ENCODE measurements around the gene LTB4R.
"Not testable (repeated sequence)": the region's sequence is repeated elsewhere in the genome, so short reads cannot be mapped to it uniquely, and the experiment has no call there.

The LTB4R gene

DNA sequence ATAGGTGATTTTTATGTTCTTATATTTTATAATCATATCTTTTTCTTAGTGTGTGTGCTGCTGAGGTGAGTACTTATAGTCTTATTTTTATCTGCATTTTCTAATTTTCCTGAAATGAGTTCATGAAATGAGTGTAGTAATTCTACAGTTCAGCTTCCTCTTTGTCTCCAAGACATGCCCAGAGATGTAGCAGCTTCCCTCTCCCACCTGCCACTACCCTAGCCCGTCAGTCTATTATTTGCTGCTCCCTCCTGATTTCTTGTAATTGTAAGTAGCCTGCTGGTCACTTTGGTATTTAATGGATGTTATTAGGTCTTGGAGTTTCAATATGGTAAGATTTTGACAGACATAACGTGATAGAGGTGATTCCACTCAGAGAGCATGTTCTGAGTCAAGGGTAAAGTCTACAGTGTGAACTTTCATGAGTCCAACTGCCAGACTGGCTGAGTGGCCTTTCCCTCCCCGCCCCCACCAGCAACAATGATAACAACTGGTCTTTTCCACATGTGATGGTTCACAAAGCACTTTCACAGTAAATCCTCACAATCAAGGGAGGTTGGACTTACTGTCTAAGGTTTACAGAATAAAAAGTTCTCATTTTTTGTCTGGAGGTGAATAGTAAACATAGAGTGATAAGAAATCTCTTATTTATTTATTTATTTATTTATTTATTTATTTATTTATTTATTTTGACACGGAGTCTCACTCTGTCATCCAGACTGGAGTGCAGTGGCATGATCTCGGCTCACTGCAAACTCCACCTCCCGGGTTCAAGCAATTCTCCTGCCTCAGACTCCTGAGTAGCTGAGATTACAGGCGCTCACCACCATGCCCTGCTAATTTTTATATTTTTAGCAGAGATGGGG, 32.7 kb downstream of the LTB4R start:
- DNase-seq (ENCODE audit: low spot score) = no peak

DNA sequence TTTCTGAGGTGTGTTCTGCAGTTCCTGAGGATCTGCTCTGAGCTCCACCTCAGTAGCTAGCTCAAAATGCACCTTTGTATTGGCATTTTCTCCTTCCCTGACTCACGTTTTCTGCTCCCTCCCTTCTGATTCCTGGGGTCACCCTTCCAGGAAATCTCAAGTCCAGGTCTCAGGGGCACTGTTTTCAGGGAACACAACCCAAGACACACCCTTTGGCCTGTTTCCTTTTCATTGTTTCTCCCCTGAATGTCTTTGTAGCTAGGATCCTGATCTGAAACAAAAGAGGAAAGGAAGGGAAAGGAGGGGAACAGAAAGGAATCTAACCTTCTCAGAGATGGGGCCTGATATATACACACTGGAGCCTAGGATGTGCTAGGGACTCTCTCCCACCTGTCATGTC, 35.8 kb downstream of the LTB4R start:
- DNase-seq (ENCODE audit: low spot score) = no peak

DNA sequence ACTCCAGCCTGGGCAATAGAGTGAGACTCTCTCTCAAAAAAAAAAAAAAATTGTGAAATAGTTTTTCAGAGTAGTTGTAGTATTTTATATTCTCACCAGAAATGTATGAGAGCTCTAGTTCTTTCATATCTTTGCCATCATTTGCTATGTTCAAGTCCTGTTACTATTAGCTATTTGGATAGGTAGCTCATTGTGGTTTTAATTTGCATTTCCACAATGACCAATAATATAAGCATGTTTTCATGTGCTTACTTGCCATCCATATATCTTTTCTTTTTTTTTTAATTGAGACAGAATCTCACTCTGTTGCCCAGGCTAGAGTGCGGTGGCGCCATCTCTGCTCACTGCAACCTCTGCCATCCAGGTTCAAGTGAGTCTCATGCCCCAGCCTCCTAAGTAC, 36.9 kb downstream of the LTB4R start:
- no peak for DNase-seq (ENCODE audit: low spot score)

DNA sequence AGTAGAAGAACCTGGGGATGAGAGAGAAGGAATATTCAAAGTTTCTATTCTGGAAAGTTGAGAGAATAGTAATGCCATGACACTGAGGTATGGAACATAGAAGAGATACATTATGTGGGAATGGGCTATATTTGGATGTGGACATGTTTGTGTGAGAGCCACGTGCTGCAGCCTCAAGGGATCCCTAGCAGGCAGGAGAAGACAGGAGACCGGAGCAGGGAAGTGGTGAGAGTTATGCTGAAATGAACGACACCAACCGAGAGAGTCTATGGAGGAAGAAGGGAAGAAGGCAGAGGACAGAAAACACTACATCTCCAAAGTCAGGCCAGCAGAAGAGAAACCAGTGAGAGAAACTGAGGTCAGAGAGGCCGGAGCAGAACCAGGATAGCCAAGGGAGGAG, 38.4 kb downstream of the LTB4R start:
- DNase-seq (ENCODE audit: low spot score) = no peak

DNA sequence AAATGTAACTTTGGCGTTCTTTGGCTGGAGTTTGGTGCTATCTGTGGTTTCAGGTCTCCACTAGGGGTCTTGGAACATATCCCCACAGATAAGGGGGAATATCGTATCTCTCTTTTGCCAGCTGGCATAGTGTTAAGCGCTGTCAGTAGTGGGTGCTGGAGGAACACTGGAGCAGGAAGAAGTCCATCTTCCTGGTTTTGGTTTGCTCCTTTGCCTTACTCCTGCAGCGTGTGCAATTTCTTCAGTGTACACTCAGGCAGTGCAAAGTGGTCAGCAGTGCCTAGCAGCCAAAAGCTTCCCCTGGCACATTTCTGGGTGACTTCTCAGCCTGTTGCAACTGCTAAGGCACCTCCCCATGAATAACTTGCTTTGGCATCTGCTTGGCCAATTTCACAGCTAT, 40.2 kb downstream of the LTB4R start:
- no peak for DNase-seq (ENCODE audit: low spot score)

DNA sequence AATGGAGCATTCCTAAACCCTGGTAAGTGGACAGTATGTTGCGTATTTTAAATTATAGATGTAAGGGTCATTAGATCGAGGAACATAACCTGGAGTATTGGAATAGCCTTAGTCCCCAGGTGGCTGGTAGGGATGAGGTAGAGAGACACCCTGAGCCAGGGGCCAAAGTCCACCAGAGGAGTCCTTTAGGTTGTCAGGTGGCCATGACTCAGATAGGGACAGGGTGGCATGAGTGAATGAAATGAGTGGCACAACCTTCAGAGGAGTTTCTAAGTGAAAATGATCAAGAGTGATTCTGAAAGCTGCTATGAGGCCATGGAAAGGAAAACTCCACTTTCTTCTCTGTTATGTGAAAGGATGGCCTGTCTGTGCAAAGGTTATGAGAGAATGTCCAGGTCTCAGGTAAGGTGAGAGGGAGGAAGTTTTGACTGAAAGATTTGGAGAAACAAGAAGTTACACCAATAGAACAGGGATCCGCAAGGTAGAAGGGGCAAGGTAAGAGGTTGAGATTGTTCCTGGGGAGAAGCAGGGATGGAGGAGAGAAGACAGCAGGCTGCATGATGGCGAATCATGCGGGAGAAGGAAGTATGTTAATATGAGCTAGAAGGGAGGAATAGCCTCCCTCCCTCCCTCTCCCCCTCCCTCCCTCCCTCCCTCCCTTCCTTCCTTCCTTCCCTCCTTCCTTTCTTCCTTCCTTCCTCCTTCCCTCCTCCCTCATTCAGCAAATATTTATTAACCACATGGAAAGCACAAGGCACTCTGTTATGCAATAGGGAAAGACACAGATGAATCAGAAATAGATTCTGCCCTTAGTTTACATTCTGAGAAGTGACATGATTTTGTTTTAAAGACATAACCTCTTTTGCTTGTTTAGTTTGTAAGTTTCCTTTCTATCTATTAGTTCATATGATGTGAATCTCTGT, 42.5 kb downstream of the LTB4R start:
- DNase-seq (ENCODE audit: low spot score) = no peak

DNA sequence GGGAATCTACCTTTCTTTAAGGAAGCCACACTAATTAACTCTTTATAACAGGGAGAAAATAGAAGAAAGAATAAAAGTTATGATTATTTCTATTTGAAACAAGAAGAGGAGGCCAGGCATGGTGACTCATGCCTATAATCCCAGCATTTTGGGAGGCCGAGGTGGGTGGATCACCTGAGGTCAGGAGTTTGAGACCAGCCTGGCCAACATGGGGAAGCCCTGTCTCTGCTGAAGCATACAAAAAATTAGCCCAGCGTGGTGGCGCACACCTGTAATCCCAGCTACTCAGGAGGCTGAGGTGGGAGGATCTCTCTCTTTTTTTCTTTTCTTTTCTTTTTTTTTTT, 43.2 kb downstream of the LTB4R start:
- not testable (repeated sequence) for DNase-seq (ENCODE audit: low spot score)

DNA sequence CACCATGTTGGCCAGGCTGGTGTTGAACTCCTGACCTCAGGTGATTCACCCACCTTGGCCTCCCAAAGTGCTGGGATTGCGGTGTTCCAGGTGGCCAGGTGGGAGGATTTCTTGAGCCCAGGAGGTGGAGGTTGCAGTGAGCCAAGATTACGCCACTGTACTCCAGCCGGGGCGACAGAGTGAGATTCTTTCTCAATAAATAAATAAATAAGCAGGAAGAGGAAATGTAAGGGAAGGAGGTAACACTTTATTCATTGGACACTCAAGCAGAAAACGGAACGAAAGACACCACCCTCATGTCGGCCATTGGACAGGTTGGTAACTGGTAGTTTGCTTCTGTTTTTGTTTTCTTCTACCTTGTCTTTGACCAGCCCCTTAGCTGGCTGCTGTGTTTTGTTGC, 43.7 kb downstream of the LTB4R start:
- DNase-seq (ENCODE audit: low spot score) = no peak

DNA sequence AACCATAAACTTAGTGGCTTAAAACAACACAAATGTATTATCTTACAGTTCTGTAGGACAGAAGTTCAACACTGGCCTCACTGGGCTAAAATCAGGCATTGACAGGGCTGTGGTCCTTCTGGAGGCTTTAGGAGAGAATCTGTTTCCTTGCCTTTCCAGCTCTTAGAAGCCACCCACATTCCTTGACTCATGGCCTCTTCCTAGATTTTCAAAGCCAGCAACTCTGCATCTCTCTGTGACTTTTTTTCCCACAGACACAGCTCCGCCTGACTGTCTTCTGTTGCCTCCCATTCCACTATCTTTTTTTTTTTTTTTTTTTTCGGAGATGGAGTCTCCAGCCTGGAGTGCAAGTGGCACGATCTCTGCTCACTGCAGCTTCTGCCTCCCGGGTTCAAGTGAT, 44.9 kb downstream of the LTB4R start:
- no peak for DNase-seq (ENCODE audit: low spot score)

DNA sequence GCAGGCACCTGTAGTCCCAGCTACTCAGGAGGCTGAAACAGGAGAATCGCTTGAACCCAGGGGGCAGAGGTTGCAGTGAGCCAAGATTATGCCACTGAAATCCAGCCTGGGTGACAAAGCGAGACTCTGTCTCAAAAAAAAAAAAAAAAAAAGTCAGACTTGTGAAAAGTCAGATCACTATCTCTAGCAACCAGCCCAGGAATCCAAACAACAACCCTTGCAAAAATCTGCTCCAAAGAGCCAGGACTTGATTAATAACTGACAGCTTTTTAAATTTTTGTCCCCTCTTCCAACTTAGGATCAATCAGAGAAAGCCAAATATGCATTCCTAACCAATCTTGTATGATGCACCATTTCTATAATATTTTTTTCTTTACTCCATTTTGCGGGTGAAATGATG, 49.0 kb downstream of the LTB4R start:
- no peak for DNase-seq (ENCODE audit: low spot score)

DNA sequence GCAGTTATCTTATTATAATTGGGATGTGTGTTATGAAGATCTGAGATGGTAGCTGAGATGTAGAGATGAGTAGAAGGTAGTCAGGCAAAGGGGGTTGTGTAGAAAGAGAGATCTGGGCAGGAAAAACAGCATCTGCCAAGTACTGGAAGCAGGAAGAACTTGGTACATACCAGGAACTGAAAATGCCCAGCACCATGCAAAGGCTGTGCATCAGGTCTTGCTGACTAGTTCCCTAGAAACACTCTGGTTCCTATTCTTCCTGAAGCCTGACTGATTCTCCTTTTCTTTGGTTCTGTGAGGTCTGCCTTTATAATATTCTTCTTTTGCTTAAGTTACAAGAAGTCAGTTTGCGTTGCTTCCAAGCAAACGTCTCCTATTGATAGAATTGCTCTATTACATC, 50.0 kb downstream of the LTB4R start:
- no peak for DNase-seq (ENCODE audit: low spot score)

DNA sequence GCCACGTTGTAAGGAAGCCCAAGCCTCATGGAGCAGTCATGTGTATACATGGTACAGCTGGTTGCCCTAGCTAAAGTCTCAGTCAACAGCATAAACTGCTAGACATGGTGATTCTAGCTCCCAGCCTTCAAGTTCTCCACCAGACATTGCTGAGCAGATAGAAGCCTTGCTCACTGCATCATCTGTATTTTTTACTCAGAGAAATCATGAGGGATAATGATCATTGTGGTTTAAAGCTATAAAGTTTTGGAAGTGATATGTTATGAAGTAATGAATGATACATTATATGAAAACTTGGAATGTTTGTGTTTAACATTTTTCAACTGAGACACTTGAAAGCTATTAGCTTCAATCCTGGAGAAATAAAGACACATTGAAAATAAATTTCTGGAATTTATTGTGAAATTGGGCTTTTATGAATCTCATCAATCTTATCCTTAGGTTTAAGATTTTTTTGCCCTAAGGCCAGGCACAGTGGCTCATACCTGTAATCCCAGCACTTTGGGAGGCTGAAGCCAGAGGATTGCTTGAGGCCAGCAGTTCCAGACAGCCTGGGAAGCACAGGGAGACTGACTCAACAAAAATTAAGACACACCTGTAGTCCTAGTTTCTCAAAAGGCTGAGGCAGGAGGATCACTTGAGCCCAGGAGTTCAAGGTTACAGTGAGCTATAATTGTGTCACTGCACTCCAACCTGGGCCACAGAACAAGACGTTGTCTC, 51.1 kb downstream of the LTB4R start:
- DNase-seq (ENCODE audit: low spot score) = no peak

DNA sequence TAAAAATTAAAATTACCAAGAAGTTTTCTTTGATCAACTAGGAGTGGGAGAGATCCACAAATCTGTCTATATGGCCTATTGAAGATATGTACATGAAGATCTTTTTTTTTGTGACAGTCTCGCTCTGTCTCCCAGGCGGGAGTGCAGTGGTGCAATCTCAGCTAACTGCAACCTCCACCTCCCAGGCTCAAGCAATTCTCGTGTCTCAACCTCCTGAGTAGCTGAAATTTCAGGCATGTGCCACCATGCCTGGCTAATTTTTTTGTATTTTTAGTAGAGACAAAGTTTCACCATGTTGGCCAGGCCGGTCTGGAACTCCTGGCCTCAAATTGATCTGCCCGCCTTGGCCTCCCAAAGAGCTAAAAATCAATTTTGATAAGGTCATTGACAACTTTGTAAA, 52.1 kb downstream of the LTB4R start:
- no peak for DNase-seq (ENCODE audit: low spot score)

DNA sequence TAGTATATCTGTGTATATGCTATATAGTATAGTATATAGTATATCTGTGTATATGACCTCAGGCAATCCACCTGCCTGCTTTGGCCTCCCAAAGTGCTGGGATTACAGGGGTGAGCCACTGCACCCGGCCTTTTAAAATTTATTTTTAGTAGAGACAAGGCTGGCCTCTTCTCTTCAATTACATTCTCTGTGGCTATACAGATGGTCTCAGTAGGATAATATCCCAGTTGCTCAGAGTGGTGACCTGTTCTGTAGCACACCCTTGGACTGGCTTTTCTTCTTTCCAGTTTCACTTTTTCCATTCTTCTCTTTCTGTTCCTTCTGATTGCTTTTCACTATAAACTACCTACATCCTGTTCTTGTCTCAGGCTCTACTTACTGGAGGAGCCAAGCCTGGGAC, 53.5 kb downstream of the LTB4R start:
- DNase-seq (ENCODE audit: low spot score) = no peak

DNA sequence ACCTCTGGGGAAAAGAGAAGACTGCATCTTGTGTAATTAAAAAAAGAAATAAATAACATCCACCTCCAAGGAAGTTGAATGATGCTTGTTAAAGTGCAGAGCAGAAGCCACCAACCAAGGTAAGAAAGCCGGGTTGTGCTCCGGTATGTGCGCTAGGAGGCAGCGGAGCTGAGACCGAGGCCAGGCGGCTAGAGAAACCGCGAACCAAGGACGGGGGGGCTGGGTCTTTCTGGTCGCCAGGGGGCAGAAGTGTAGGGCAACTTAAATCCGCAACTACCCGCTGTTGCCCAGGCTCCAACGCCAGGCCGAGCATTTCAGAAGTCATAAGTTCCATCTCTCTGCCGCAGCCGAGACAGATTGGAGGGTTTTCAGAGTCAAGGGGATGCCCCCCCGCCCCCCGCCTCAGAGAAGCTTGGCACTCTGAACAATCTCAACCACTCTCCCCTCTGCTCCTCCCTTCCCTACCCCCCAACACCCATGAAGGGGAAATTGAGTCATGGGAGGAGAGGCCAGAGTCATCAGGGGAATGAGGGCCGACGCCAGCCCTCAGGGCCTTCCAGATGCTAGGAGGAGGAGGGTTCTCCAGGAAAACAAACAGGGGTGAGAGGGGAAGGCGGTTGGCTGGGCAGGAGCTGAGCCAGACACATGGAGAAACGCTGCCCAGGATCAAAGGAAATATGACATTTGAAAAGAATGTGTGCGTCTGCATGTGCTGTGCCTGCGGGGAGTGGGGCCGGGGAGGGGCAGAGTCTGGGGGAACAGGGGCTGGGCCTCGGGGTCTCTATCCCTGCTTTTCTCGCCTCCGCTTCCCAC, 54.5 kb downstream of the LTB4R start:
- peak; percentile 68 for DNase-seq (ENCODE audit: low spot score)

DNA sequence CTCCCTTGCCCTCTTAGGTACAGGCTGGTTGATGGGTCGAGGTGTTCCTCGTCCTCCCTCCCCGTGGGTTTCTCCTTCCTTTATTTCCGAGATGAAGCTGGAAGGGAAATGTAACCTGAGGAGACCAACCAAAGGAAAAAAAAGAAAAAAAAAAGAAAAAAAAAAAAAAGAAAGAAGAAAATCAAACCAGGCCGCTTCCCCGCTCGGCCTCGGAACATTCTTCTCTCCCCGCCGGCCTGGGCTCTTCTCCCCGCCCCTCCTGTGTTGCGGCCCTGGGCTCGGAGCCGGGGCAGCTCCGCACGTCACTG, 55.1 kb downstream of the LTB4R start:
- no peak for DNase-seq (ENCODE audit: low spot score)

DNA sequence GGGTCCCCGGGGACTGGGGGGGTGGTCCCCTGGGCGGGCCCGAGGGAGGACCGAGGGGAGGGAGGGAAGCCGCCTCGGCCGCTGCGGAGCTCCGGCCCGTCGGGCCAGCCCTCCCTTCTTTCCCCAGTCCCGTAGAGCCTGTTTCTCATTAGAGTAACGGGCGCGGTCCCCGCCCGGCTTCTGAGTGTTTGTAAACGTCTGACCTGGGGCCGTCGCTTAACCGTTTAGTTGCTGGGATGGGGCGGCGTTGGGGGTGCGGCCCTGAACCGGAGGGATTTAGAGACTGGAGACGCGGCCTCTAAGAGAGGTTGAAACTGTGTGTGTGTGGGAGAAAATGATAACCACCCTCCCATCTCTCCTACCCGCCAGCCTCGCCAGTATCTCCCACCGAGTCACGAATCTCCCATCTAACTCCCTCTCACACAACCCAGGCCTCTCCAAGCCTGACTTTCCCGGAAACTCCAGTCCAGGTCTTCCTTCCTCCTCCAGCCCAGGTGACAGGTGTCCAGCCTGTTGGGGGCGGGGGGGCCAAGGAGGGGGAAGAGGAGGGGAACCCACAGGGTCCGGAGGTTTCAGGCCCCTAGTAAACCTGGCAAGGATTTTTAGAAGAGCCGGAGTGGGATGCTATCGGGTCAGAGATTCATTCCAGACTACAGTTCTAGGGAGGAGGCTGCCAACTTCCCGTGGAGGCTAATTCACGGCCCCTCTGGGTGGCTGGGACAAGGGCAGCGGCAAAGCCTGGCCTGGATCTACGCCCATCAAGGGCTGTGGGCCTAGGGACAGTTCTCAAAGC, 55.6 kb downstream of the LTB4R start:
- DNase-seq (ENCODE audit: low spot score) = no peak

All from activated CD4-positive, alpha-beta T cell treated with anti-CD3 and anti-CD28 coated beads, Interleukin-2, Interleukin-4, amounts not matched to agents 100 ng/mL and 50 ng/mL, durations not matched to agents 16 hours and 8 hours (primary cell).